Spleen (tissue), 11 donors: ENCODE measurements around the gene PCLO. TPM values are rescaled to one million over a fixed set of nuclear protein-coding genes. Genes with fewer than 3 reads are reported as not detected.

Experiments used
- DNase-seq: peaks from one replicate; pipeline ENCODE4 v3.0.0-alpha.2; 2020
- H3K27ac ChIP-seq, 8 donors: fragments of 200-600 bp; sonication (generic) in 7 of 8; 1 replicate in 4 of 8; 2 replicates in 4 of 8; pipeline versions ENCODE4 v1.5.0 to v1.8.0; 2016 to 2021; ENCODE audit warnings: inconsistent platforms in 4 of 8, mild to moderate bottlenecking in 4 of 8, moderate library complexity in 1 of 8
- H3K27me3 ChIP-seq, 7 donors: fragments of 200-600 bp; sonication (generic) in 6 of 7; replicated peaks in 1 of 7; 1 replicate in 4 of 7; 2 replicates in 3 of 7; pipeline versions ENCODE4 v1.5.0 to v1.8.0; 2016 to 2021; ENCODE audit warnings: inconsistent platforms in 3 of 7, mild to moderate bottlenecking in 1 of 7
- H3K36me3 ChIP-seq, 6 donors: fragments of 200-600 bp; sonication (generic) in 5 of 6; 1 replicate in 4 of 6; 2 replicates in 2 of 6; pipeline versions ENCODE4 v1.5.0 to v1.8.0; 2016 to 2021; ENCODE audit warnings: inconsistent platforms in 2 of 6
- H3K4me1 ChIP-seq, 6 donors: fragments of 200-600 bp; sonication (generic) in 5 of 6; 1 replicate in 3 of 6; 2 replicates in 3 of 6; pipeline versions ENCODE4 v1.5.0 to v1.8.0; 2016 to 2021; ENCODE audit warnings: inconsistent platforms in 3 of 6
- H3K4me3 ChIP-seq, 8 donors: fragments of 200-600 bp; sonication (generic) in 7 of 8; 1 replicate in 4 of 8; 2 replicates in 4 of 8; pipeline versions ENCODE4 v1.5.0 to v1.8.0; 2016 to 2021; ENCODE audit warnings: inconsistent platforms in 4 of 8, mild to moderate bottlenecking in 4 of 8, moderate library complexity in 2 of 8
- H3K9me3 ChIP-seq, 8 donors: fragments of 200-600 bp; sonication (generic) in 7 of 8; 1 replicate in 4 of 8; 2 replicates in 4 of 8; pipeline versions ENCODE4 v1.5.0 to v1.8.0; 2016 to 2021; ENCODE audit warnings: inconsistent platforms in 4 of 8
- POLR2A ChIP-seq, 3 donors: fragments of 450-650 bp; IDR thresholded peaks; one replicate each; pipeline ENCODE4 v1.5.1; 2017; ENCODE audit warnings: antibody characterized with exemption in 3 of 3, mild to moderate bottlenecking in 1 of 3
- POLR2AphosphoS5 ChIP-seq, 3 donors: sonication (generic); formaldehyde crosslinking; IDR thresholded peaks; one replicate each; pipeline ENCODE4 v1.5.1; 2017; ENCODE audit warnings: antibody characterized with exemption in 3 of 3
- WGBS, 5 donors: extraction: QIAGEN DNeasy Blood & Tissue Kit in 3 of 5; methylation state at CpG; one replicate each; pipeline versions ENCODE4 v1.1.5 to v1.1.7; 2013 to 2018; 5-methylcytosine and 5-hydroxymethylcytosine counted together
- intact Hi-C: fragments of 100-400 bp; cut with DNase I; formaldehyde crosslinking; loops from one replicate; pipeline ENCODE4 v1.15.0; 2023; ENCODE audit warnings: low total_unique reads
- polyA plus RNA-seq, 3 donors: library from polyadenylated mRNA; stranded (reverse); fragments of 200-250 nt; gene quantifications; one replicate each; pipeline ENCODE4 v1.2.1, GENCODE V29; 2013
- total RNA-seq, 7 donors: library from RNA; depleted of rRNA in 3 of 7; stranded (reverse); fragments of >200 nt in 3 of 7; fragmentation: NEBNext Ultra II Directional in 4 of 7; extraction: Animal tissue kit (Norgen Biotek cat#: 25700) in 4 of 7; gene quantifications; one replicate each; pipeline versions ENCODE4 v1.1.0 to v1.2.1, GENCODE V29; 2016 to 2021
- TF ChIP-seq, protein P1 (sequence below), 11 experiments: fragments of 200-600 bp in 7 of 11; fragments of 450-650 bp in 4 of 11; sonication (generic) in 4 of 11; IDR thresholded peaks in 8 of 11; conservative IDR thresholded peaks in 3 of 11; 1 replicate in 7 of 11; 2 replicates in 4 of 11; pipeline versions ENCODE4 v1.4.0 to v1.8.0; 2016 to 2021; ENCODE audit warnings: antibody characterized with exemption in 11 of 11, inconsistent platforms in 4 of 11, mild to moderate bottlenecking in 1 of 11
- donor health status: healthy with polysubstance abuse.
- donor health status: DM: no; HTN: no; CAD: no; lungs with moderate emphysema.
- donor health status: DM: no; HTN: no; CAD: no.
- donor health status: Bipolar disorder and iron deficiency.
- donor health status: healthy.
- donor health status: DM: no; HTN: no; CAD: no.
- donor health status: DM: yes; HTN: yes; CAD: no.

PCLO gene
- total and polyA plus RNA-seq, 10 donors = 0.05 to 9.9 (median 1.8) TPM

DNA sequence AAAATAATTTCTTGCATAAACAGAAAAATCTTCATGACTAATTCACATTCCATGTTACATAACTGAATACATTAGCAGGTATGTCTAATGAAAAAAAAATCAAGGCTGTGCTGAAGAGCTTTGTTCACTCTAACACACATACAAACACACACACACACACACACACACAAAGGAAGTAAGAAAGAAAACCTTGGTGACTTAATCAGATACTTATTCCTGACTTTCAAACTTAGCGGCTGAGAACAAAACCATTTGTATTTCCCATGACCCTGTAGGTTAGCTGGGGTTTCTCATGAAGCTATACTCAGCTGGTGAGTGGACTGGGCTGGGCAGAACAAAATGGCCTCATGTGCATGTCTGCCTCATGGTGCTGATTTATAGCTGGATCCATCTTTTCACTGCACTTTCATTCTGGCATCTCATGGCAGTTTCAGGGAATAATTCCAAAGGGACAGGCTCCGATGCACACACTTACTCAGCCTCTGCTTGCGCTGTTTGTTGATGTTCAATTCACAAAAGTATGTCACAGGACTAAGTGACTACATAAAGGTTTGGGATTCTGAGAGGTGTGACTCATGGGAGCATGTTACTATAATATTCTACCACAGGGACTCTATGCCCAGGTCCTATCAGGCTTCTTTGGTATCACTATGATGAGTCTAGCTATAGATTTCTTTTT is 161.2 kb downstream of the PCLO start:
- intact Hi-C loops = no loop called here
- Histone ChIP-seq H3K36me3 (no peaks in the 10 kb centered on the region), H3K27me3 (no peaks in the 10 kb centered on the region), H3K4me3 (no peak overlapping the region), H3K4me1 (no peaks in the 10 kb centered on the region), H3K9me3 (peaks cover 0 to 19% (median 7%) of the 10 kb centered on the region in 8 donors), H3K27ac (no peak overlapping the region)
- no peak for DNase-seq
- TF ChIP-seq POLR2AphosphoS5 (IDR thresholded peaks at IDR 0.05) (no peak), POLR2A (IDR thresholded peaks at IDR 0.05) (no peak)
- TF ChIP-seq, protein P1, sequence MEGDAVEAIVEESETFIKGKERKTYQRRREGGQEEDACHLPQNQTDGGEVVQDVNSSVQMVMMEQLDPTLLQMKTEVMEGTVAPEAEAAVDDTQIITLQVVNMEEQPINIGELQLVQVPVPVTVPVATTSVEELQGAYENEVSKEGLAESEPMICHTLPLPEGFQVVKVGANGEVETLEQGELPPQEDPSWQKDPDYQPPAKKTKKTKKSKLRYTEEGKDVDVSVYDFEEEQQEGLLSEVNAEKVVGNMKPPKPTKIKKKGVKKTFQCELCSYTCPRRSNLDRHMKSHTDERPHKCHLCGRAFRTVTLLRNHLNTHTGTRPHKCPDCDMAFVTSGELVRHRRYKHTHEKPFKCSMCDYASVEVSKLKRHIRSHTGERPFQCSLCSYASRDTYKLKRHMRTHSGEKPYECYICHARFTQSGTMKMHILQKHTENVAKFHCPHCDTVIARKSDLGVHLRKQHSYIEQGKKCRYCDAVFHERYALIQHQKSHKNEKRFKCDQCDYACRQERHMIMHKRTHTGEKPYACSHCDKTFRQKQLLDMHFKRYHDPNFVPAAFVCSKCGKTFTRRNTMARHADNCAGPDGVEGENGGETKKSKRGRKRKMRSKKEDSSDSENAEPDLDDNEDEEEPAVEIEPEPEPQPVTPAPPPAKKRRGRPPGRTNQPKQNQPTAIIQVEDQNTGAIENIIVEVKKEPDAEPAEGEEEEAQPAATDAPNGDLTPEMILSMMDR (IDR thresholded peaks at IDR 0.05 in 8 of 11, conservative IDR thresholded peaks at IDR 0.05 in 3 of 11) = no peak
- 89 to 94% (median 91%) methylated on average over 3 of the region's 3 CpGs for WGBS, 5 donors

DNA sequence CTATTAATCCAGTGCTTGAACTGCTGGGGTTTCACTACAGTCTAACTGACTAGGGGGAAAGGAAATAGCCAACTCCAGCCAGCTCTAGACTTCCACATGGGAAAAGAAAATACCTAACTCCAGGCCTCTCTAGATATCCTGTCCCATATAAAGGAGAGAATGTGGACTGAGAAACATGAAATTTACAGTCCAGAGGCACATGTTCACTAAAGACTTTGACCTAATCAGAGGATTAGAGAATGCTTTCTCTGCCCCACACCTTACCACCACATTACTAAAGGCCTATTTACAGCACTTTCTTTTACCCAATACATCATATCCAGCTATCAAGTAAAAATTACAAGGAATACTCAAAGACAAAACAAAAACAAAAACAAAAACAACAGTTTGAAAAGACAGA is 164.2 kb downstream of the PCLO start:
- no peaks in the 10 kb centered on the region for H3K27me3 ChIP-seq
- no peaks in the 10 kb centered on the region for H3K4me1 ChIP-seq
- TF ChIP-seq POLR2AphosphoS5 (IDR thresholded peaks at IDR 0.05) = no peak
- TF ChIP-seq, protein P1 (IDR thresholded peaks at IDR 0.05 in 8 of 11, conservative IDR thresholded peaks at IDR 0.05 in 3 of 11) = no peak
- no peak for TF ChIP-seq POLR2A (IDR thresholded peaks at IDR 0.05)
- no peak for DNase-seq
- intact Hi-C loops = no loop called here
- no peak overlapping the region for H3K27ac ChIP-seq
- no peak overlapping the region for H3K4me3 ChIP-seq
- peaks cover 0 to 14% (median 4%) of the 10 kb centered on the region in 8 donors for H3K9me3 ChIP-seq
- no peaks in the 10 kb centered on the region for H3K36me3 ChIP-seq

DNA sequence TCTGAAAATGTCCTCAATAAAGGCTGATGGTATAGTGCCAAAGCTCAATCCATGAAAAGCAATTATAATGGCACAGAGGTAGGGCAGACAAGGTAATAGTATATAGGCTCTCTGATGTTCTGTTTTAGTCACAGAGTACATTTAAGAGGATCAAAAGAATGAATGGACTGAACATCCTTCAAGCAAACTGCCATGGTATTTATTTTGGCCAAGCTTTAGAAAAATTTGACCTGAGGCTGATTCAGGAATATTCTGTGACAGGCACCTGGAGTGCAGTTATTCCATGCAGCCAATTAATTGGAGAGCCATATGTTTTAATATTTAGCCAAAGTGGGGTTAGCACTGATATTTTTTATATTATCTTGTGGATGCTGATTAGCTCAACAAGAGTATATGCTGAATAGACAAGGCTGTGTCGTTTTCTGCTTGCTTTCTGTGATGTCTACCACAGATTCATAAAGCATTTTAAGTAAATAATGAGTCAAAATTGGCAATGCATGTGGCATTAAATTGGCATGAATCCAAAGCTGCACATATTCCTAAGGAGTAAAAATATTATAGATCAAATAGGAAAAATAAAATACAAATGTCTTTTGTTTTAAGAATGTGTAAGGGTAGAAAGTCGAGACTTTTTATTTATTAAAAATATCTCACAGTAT is 177.4 kb downstream of the PCLO start:
- no peaks in the 10 kb centered on the region for H3K27me3 ChIP-seq
- H3K36me3 ChIP-seq = no peaks in the 10 kb centered on the region
- WGBS, 5 donors = 46 to 66% (median 55%) methylated on average over 2 of the region's 2 CpGs
- H3K4me3 ChIP-seq = no peak overlapping the region
- no peak for DNase-seq
- H3K4me1 ChIP-seq = no peaks in the 10 kb centered on the region
- no peaks in the 10 kb centered on the region for H3K9me3 ChIP-seq
- intact Hi-C loops = no loop called here
- H3K27ac ChIP-seq = no peak overlapping the region
- TF ChIP-seq, protein P1 (IDR thresholded peaks at IDR 0.05 in 8 of 11, conservative IDR thresholded peaks at IDR 0.05 in 3 of 11) = no peak
- TF ChIP-seq POLR2AphosphoS5 (IDR thresholded peaks at IDR 0.05) = no peak
- no peak for TF ChIP-seq POLR2A (IDR thresholded peaks at IDR 0.05)

DNA sequence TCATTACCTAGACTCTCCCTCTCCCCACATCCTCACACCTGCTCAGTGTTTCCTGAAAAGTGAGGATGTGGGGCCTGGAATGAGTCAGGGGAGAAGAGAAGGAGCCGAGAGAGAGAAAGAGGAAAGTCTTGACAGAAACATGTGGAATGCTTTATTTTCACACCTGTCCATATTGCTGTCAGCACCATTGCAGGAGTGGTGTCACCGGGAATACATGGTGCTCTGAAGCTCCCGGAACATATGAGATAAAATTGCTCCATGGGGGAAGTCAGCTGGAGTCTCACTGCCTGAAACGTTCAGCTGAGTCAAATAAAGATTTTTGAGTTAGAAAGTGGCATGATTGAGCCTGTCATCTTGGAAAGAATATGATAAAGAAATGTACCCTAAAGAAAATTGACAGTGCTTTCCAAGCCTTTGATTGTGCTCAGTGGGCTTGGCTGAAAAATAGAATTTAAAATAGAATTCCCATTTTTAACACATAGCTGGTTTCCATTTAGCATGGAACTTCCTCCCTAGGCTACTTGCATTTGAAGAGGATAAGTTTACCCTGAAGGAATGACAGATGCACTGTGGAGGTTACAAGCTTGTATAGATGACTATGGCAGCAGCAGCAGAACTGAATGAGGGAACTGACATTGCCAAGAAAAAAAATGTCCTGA is 182.4 kb downstream of the PCLO start:
- no peak overlapping the region for H3K4me3 ChIP-seq
- H3K36me3 ChIP-seq = no peaks in the 10 kb centered on the region
- DNase-seq = no peak
- intact Hi-C loops = no loop called here
- H3K27ac ChIP-seq = no peak overlapping the region
- no peaks in the 10 kb centered on the region for H3K9me3 ChIP-seq
- no peaks in the 10 kb centered on the region for H3K4me1 ChIP-seq
- 57 to 68% (median 62%) methylated on average over 4 of the region's 4 CpGs for WGBS, 5 donors
- TF ChIP-seq, protein P1 (IDR thresholded peaks at IDR 0.05 in 8 of 11, conservative IDR thresholded peaks at IDR 0.05 in 3 of 11) = no peak
- no peak for TF ChIP-seq POLR2AphosphoS5 (IDR thresholded peaks at IDR 0.05)
- TF ChIP-seq POLR2A (IDR thresholded peaks at IDR 0.05) = no peak
- no peaks in the 10 kb centered on the region for H3K27me3 ChIP-seq
